Lower leg skin (tissue), 3 donors: ENCODE data around the gene PTPRT.

Experiments used
- POLR2A ChIP-seq, 2 donors: fragments of 450-650 bp; IDR thresholded peaks; one replicate each; pipeline ENCODE4 v1.6.1; 2016 to 2017; ENCODE audit warnings: antibody characterized with exemption in 2 of 2, mild to moderate bottlenecking in 1 of 2, moderate library complexity in 1 of 2
- TF ChIP-seq, protein P1 (sequence below), 3 donors: fragments of 450-650 bp; IDR thresholded peaks; one replicate each; pipeline ENCODE4 v1.5.1; 2016; ENCODE audit warnings: antibody characterized with exemption in 3 of 3, mild to moderate bottlenecking in 3 of 3, moderate library complexity in 2 of 3

DNA sequence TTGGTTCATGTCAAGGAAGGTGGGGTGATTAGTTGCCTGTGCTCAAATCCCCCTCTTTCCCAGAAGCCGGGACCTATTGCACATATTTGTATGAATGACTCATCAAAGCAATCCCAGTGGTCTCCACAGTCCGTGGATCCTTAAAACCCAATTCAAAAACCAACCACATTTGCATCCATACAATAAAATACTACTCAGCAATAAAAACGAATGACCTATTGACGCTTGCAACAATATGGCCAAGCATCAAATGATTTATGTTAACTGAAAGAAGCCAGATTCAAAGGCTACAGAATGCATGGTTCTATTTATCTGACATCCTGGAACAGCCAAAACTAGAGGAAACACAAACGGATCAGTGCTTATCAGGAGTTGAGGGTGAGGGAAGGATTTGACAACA lies 275.4 kb downstream of the PTPRT start:
- TF ChIP-seq, protein P1, sequence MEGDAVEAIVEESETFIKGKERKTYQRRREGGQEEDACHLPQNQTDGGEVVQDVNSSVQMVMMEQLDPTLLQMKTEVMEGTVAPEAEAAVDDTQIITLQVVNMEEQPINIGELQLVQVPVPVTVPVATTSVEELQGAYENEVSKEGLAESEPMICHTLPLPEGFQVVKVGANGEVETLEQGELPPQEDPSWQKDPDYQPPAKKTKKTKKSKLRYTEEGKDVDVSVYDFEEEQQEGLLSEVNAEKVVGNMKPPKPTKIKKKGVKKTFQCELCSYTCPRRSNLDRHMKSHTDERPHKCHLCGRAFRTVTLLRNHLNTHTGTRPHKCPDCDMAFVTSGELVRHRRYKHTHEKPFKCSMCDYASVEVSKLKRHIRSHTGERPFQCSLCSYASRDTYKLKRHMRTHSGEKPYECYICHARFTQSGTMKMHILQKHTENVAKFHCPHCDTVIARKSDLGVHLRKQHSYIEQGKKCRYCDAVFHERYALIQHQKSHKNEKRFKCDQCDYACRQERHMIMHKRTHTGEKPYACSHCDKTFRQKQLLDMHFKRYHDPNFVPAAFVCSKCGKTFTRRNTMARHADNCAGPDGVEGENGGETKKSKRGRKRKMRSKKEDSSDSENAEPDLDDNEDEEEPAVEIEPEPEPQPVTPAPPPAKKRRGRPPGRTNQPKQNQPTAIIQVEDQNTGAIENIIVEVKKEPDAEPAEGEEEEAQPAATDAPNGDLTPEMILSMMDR (IDR thresholded peaks at IDR 0.05), result no peak
- no peak for TF ChIP-seq POLR2A (IDR thresholded peaks at IDR 0.05)
